Measurements from ENCODE around the gene CCSER2. TPM values are rescaled to one million over a fixed set of nuclear protein-coding genes. Genes with fewer than 3 reads are reported as not detected.

The CCSER2 gene
- polyA plus RNA-seq, 3 donors, result 7.4 to 23.3 (median 14.3) TPM

DNA sequence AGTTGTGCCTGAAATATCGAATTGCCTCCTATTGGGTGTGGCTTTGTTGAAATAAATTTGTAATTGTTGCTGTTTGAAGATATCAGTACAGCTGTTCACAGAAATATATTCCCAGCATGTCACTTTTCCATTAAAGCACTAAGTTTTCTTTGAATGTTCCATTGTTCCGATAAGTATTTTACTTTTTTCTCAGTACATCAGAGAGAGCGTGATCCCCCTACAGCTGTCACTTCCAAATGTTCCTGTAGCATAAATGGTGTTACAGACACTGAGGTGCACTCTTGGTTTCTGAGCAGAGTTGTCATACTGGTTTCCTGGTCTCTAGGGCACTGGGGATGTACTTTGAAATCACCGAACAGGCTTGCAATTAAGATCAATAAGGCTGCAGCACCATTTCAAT, 189.2 kb downstream of the CCSER2 start:
- H3K4me2 ChIP-seq (replicated peaks; ENCODE audit: extremely low read depth, low read length, poor library complexity, severe bottlenecking), result no peak overlapping the region
- WGBS (ENCODE audit: insufficient coverage), result 100% methylated on average over 1 of the region's 4 CpGs
- H3K27ac ChIP-seq (ENCODE audit: low read depth in 1 of 2, low read length in 2 of 2), result no peak overlapping the region
- H3K36me3 ChIP-seq (replicated peaks in 1 of 2; ENCODE audit: control insufficient read depth in 1 of 2, insufficient read depth in 2 of 2, low read length in 2 of 2), result peaks cover 8 to 17% of the 10 kb centered on the region in 2 donors
- no peak overlapping the region for H3K9ac ChIP-seq (ENCODE audit: insufficient read depth, low read length, poor library complexity, severe bottlenecking)
- intact Hi-C loops (cut with micrococcal nuclease), result no loop called here
- H3K79me2 ChIP-seq (ENCODE audit: insufficient read depth, low read length), result no peaks in the 10 kb centered on the region
- no peaks in the 10 kb centered on the region for H3K4me1 Mint-ChIP-seq
- no peak overlapping the region for H2AFZ ChIP-seq (ENCODE audit: insufficient read depth, low read depth, low read length, poor library complexity, severe bottlenecking)
- H3K36me3 Mint-ChIP-seq, result peaks cover 15 to 24% of the 10 kb centered on the region in 2 donors
- H3K27me3 ChIP-seq (ENCODE audit: control insufficient read depth in 2 of 2, insufficient read depth in 2 of 2, low read length in 2 of 2), result no peaks in the 10 kb centered on the region
- no peak overlapping the region for H3K27ac Mint-ChIP-seq
- H3K9me3 ChIP-seq (replicated peaks in 1 of 2; ENCODE audit: control insufficient read depth in 1 of 2, insufficient read depth in 1 of 2, low read length in 2 of 2), result no peaks in the 10 kb centered on the region
- H3K27me3 Mint-ChIP-seq (ENCODE audit: low read depth in 3 of 3), result peaks cover 0 to 5% (median 0%) of the 10 kb centered on the region in 3 donors
- TF ChIP-seq, protein P1, sequence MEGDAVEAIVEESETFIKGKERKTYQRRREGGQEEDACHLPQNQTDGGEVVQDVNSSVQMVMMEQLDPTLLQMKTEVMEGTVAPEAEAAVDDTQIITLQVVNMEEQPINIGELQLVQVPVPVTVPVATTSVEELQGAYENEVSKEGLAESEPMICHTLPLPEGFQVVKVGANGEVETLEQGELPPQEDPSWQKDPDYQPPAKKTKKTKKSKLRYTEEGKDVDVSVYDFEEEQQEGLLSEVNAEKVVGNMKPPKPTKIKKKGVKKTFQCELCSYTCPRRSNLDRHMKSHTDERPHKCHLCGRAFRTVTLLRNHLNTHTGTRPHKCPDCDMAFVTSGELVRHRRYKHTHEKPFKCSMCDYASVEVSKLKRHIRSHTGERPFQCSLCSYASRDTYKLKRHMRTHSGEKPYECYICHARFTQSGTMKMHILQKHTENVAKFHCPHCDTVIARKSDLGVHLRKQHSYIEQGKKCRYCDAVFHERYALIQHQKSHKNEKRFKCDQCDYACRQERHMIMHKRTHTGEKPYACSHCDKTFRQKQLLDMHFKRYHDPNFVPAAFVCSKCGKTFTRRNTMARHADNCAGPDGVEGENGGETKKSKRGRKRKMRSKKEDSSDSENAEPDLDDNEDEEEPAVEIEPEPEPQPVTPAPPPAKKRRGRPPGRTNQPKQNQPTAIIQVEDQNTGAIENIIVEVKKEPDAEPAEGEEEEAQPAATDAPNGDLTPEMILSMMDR (IDR thresholded peaks at IDR 0.05), result no peak
- H3K4me3 Mint-ChIP-seq, result no peak overlapping the region
- H3K4me1 ChIP-seq (ENCODE audit: control insufficient read depth in 1 of 2, insufficient read depth in 2 of 2, low read length in 2 of 2), result no peaks in the 10 kb centered on the region
- no peaks in the 10 kb centered on the region for H4K20me1 ChIP-seq (ENCODE audit: insufficient read depth, low read length)
- DNase-seq, result no peak
- H3K9me3 Mint-ChIP-seq, result peaks cover 0 to 4% (median 0%) of the 10 kb centered on the region in 7 donors
- no peak overlapping the region for H3K4me3 ChIP-seq (replicated peaks in 1 of 3; ENCODE audit: low read depth in 2 of 3, low read length in 3 of 3)

DNA sequence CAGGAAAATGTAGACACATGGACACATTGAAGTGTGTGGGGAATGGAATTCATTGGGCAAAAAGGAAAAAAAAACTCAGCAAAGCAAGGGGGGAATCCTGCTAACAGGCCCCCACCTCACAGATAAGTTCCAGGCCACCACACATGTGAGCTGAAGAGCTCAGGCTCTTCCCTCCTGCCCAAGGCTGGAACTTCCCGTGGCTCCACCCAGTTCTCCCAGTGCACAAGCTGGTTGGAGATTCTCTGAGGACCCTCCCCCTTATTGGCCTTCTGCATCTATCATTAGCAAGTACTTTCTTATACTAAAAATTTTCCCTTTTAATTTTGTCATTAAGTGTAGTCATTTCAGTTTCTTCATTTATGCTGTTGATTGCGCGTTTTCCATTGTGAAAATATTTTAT, 190.8 kb downstream of the CCSER2 start:
- Histone ChIP-seq H3K79me2 (ENCODE audit: insufficient read depth, low read length) (no peaks in the 10 kb centered on the region), H2AFZ (ENCODE audit: insufficient read depth, low read depth, low read length, poor library complexity, severe bottlenecking) (no peak overlapping the region), H3K27me3 (ENCODE audit: control insufficient read depth in 2 of 2, insufficient read depth in 2 of 2, low read length in 2 of 2) (no peaks in the 10 kb centered on the region), H3K9me3 (replicated peaks in 1 of 2; ENCODE audit: control insufficient read depth in 1 of 2, insufficient read depth in 1 of 2, low read length in 2 of 2) (no peaks in the 10 kb centered on the region), H3K4me2 (replicated peaks; ENCODE audit: extremely low read depth, low read length, poor library complexity, severe bottlenecking) (no peak overlapping the region), H3K36me3 (replicated peaks in 1 of 2; ENCODE audit: control insufficient read depth in 1 of 2, insufficient read depth in 2 of 2, low read length in 2 of 2) (peaks cover under 1 to 7% of the 10 kb centered on the region in 2 donors), H3K4me3 (replicated peaks in 1 of 3; ENCODE audit: low read depth in 2 of 3, low read length in 3 of 3) (no peak overlapping the region), H3K9ac (ENCODE audit: insufficient read depth, low read length, poor library complexity, severe bottlenecking) (no peak overlapping the region), H3K4me1 (ENCODE audit: control insufficient read depth in 1 of 2, insufficient read depth in 2 of 2, low read length in 2 of 2) (no peaks in the 10 kb centered on the region), H3K27ac (ENCODE audit: low read depth in 1 of 2, low read length in 2 of 2) (no peak overlapping the region), H4K20me1 (ENCODE audit: insufficient read depth, low read length) (no peaks in the 10 kb centered on the region)
- H3K4me1 Mint-ChIP-seq, result no peaks in the 10 kb centered on the region
- peaks cover 0 to 5% (median 2%) of the 10 kb centered on the region in 3 donors for H3K27me3 Mint-ChIP-seq (ENCODE audit: low read depth in 3 of 3)
- TF ChIP-seq, protein P1 (IDR thresholded peaks at IDR 0.05), result no peak
- DNase-seq, result no peak
- peaks cover 0 to 4% (median 0%) of the 10 kb centered on the region in 7 donors for H3K9me3 Mint-ChIP-seq
- no CpG with 5 or more reads among the region's 3 CpGs for WGBS (ENCODE audit: insufficient coverage)
- H3K27ac Mint-ChIP-seq, result no peak overlapping the region
- H3K4me3 Mint-ChIP-seq, result no peak overlapping the region
- intact Hi-C loops (cut with micrococcal nuclease), result no loop called here
- H3K36me3 Mint-ChIP-seq, result peaks cover 5 to 14% of the 10 kb centered on the region in 2 donors

Data from CD14-positive monocyte (primary cell).